Stimulated activated effector memory CD8-positive, alpha-beta T cell treated with anti-CD3 and anti-CD28 coated beads, Interleukin-12 subunit alpha, Interleukin-12 subunit beta, amount 100 ng/mL, for 72 hours (primary cell): ENCODE data around the gene FCHSD2.

Experiments used
- ATAC-seq: fragments of 150-1000 bp; cut with Tn5 transposase; 2 replicates; pipeline ENCODE4 v1.10.0; 2021
- DNase-seq, 2 donors: peaks; one replicate each; pipeline ENCODE4 v3.0.0; 2021 to 2022; ENCODE audit warnings: low spot score in 2 of 2
- H3K27ac Mint-ChIP-seq: one replicate; pipeline ENCODE4 v1.8.0; 2022; ENCODE audit warnings: mild to moderate bottlenecking, mixed read lengths
- H3K36me3 Mint-ChIP-seq: one replicate; pipeline ENCODE4 v1.8.0; 2022; ENCODE audit warnings: mild to moderate bottlenecking, mixed read lengths
- H3K4me1 Mint-ChIP-seq: one replicate; pipeline ENCODE4 v1.8.0; 2022; ENCODE audit warnings: mixed read lengths
- H3K4me3 Mint-ChIP-seq: one replicate; pipeline ENCODE4 v1.8.0; 2022; ENCODE audit warnings: mild to moderate bottlenecking, mixed read lengths
- H3K9me3 Mint-ChIP-seq: one replicate; pipeline ENCODE4 v1.8.0; 2022; ENCODE audit warnings: mixed read lengths

Gene FCHSD2

GRCh38 chr11:72954860-72955259 lies 187.3 kb downstream of the FCHSD2 start:
- H3K36me3 Mint-ChIP-seq, result peaks cover 6% of the 10 kb centered on the region
- DNase-seq (no peak), ATAC-seq (no peak)
- H3K9me3 Mint-ChIP-seq, result no peaks in the 10 kb centered on the region
- H3K4me1 Mint-ChIP-seq, result peaks cover 13% of the 10 kb centered on the region
- H3K27ac Mint-ChIP-seq, result peak overlapping the region; percentile 9
- H3K4me3 Mint-ChIP-seq, result no peak overlapping the region

DNA sequence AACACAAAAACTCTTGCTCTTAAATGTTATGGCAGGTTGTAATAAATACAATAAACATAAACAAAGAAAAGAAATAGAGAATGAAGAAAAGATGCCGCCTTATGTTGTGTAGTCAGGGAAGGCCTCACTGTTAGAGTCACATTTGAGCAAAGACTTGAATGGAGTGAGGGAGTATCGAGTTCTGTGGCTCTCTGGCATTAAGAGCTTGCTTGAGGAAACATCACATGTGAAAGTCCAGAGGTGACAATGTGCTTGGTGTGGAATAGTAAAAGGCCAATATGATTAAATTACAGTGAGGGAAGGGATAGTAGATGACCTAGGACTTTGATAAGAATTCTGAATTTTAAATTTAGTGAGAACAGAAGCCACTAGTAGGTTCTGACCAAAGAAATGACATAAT lies 188.5 kb downstream of the FCHSD2 start:
- no peak overlapping the region for H3K27ac Mint-ChIP-seq

DNA sequence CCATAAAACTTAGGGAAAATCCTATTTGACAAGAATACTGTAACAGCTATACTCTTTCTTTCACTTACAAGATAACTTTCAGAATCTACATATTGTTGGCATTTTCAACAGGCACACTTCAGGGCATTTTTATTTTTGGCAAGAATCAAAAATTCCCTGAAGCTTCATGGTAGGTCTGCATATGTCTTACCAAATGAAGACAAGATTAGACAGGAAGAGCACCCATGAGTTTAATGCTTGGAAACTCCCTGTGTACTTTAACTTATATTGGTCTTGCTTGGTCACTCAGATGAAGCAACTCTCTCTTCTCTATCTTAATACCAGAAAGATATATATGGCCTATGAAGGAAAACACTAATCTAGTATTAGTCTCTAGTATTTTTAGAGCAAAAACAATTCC lies 190.2 kb downstream of the FCHSD2 start:
- Mint-ChIP-seq H3K4me3 (no peak overlapping the region), H3K4me1 (peaks cover 22% of the 10 kb centered on the region), H3K36me3 (peaks cover 6% of the 10 kb centered on the region), H3K9me3 (no peaks in the 10 kb centered on the region), H3K27ac (peak overlapping the region; percentile 61)
- DNase-seq (no peak), ATAC-seq (no peak)

More for the DNA sequence above, 188.5 kb downstream of the FCHSD2 start:
- Mint-ChIP-seq H3K9me3 (no peaks in the 10 kb centered on the region), H3K36me3 (peaks cover 6% of the 10 kb centered on the region), H3K4me1 (peaks cover 22% of the 10 kb centered on the region), H3K4me3 (no peak overlapping the region)
- ATAC-seq (no peak), DNase-seq (no peak)

- peaks cover 22% of the 10 kb centered on the region for H3K4me1 Mint-ChIP-seq
- H3K4me3 Mint-ChIP-seq, result no peak overlapping the region
- no peak for DNase-seq
- no peak for ATAC-seq
- H3K27ac Mint-ChIP-seq, result no peak overlapping the region
- H3K9me3 Mint-ChIP-seq, result no peaks in the 10 kb centered on the region
- peaks cover 6% of the 10 kb centered on the region for H3K36me3 Mint-ChIP-seq
Observed at GRCh38 chr11:72951193-72951592, 190.9 kb downstream of the FCHSD2 start.

DNA sequence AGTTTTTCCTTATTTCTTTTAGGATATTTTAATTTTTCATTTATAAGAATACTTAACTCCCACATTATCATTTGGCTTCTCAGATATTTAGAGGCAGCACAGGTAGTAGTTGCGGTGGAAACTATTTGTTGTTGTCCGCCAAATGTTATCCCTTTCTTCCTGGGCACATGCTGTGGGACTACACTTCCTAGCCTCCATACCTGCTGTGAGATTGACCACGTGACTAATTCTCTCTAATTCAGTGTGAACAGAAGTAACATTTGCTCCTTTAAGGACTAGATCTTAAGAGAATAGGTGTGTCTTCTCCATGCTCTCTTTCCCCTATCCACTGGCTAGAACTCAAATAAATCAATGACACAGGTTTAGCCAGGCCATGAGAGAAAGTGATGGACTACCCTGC lies 191.4 kb downstream of the FCHSD2 start:
- no peak overlapping the region for H3K4me3 Mint-ChIP-seq
- ATAC-seq (no peak), DNase-seq (no peak)
- H3K36me3 Mint-ChIP-seq, result peaks cover 6% of the 10 kb centered on the region
- no peaks in the 10 kb centered on the region for H3K9me3 Mint-ChIP-seq
- H3K27ac Mint-ChIP-seq, result no peak overlapping the region
- peaks cover 22% of the 10 kb centered on the region for H3K4me1 Mint-ChIP-seq

DNA sequence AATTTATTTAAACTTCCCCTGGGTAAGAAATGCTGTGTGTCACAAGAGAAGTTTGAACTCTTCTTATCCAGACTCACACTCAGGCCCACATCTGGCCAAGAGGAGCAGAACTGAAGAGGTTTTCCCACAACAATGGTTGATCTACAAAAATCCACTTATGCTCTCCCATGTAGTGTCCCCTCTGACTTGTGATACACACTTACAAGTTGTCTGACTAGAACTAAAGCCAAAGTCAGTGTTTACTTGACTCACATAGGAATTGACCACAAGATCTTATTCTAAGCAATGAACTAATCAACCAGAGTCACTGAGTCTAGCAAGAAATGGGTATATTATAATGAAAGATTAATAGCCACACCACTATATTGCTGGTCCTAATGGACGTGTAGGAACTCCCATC lies 194.9 kb downstream of the FCHSD2 start:
- no peak for DNase-seq
- peaks cover 9% of the 10 kb centered on the region for H3K4me1 Mint-ChIP-seq
- H3K27ac Mint-ChIP-seq, result no peak overlapping the region
- no peaks in the 10 kb centered on the region for H3K9me3 Mint-ChIP-seq
- ATAC-seq, result no peak
- no peak overlapping the region for H3K4me3 Mint-ChIP-seq
- H3K36me3 Mint-ChIP-seq, result peaks cover 6% of the 10 kb centered on the region

GRCh38 chr11:72943664-72944063 lies 198.5 kb downstream of the FCHSD2 start:
- Mint-ChIP-seq H3K36me3 (no peaks in the 10 kb centered on the region), H3K4me1 (no peaks in the 10 kb centered on the region), H3K4me3 (no peak overlapping the region), H3K9me3 (no peaks in the 10 kb centered on the region), H3K27ac (no peak overlapping the region)
- ATAC-seq, result no peak
- no peak for DNase-seq

GRCh38 chr11:72940417-72940816 lies 201.7 kb downstream of the FCHSD2 start:
- Mint-ChIP-seq H3K4me1 (no peaks in the 10 kb centered on the region), H3K9me3 (no peaks in the 10 kb centered on the region), H3K27ac (no peak overlapping the region), H3K4me3 (no peak overlapping the region), H3K36me3 (peaks cover 5% of the 10 kb centered on the region)
- DNase-seq, result no peak
- no peak for ATAC-seq

DNA sequence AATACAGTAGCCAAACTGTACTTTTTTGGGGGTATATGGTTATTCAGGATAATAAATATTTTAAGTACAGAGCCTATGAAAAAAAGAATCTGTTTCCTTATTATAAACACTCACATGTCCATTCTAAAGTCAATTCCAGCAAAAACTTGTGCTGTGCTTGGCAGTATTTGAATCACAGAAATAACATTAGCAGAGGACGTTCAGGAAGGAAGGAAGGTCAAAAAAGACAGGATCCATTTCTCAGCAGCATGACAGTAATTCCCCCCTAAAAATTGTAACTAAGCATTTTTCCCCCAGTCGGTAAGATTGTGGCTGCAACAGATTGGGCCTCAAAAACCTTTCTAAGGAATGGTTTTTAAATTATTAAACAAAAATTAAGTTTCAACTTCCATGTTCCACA lies 203.1 kb downstream of the FCHSD2 start:
- Mint-ChIP-seq H3K4me1 (no peaks in the 10 kb centered on the region), H3K27ac (no peak overlapping the region), H3K36me3 (peaks cover 5% of the 10 kb centered on the region), H3K4me3 (no peak overlapping the region), H3K9me3 (no peaks in the 10 kb centered on the region)
- DNase-seq, result no peak
- no peak for ATAC-seq

GRCh38 chr11:72937439-72937838 lies 204.7 kb downstream of the FCHSD2 start:
- DNase-seq (no peak), ATAC-seq (no peak)
- no peaks in the 10 kb centered on the region for H3K9me3 Mint-ChIP-seq
- H3K36me3 Mint-ChIP-seq, result peaks cover 5% of the 10 kb centered on the region
- H3K27ac Mint-ChIP-seq, result no peak overlapping the region
- H3K4me1 Mint-ChIP-seq, result no peaks in the 10 kb centered on the region
- H3K4me3 Mint-ChIP-seq, result no peak overlapping the region

GRCh38 chr11:72935700-72936099 lies 206.4 kb downstream of the FCHSD2 start:
- Mint-ChIP-seq H3K4me3 (no peak overlapping the region), H3K27ac (no peak overlapping the region), H3K36me3 (peaks cover 5% of the 10 kb centered on the region), H3K4me1 (no peaks in the 10 kb centered on the region), H3K9me3 (no peaks in the 10 kb centered on the region)
- DNase-seq (no peak), ATAC-seq (no peak)

DNA sequence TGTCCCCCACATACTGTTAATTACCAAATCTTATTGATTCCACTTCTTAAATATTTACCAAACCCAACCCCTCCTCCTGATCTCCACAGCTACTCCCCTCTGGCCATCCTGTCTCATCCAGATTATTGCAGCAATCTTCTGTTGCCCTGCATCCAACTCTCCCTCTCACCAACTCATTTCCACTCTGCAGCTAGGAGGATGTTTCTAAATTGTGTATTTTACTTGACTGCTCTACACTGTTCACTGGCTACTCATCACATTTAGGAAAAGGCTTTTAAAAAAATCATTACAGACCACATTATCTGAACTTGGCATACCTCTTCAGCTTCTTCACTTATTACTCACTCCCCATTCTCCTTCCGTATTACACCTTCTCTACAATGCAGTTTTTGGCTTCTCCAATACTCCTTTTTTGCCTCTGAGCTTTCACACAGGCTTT lies 210.0 kb downstream of the FCHSD2 start:
- H3K4me3 Mint-ChIP-seq, result no peak overlapping the region
- no peaks in the 10 kb centered on the region for H3K4me1 Mint-ChIP-seq
- no peak overlapping the region for H3K27ac Mint-ChIP-seq
- no peaks in the 10 kb centered on the region for H3K9me3 Mint-ChIP-seq
- no peaks in the 10 kb centered on the region for H3K36me3 Mint-ChIP-seq
- DNase-seq (no peak), ATAC-seq (no peak)

DNA sequence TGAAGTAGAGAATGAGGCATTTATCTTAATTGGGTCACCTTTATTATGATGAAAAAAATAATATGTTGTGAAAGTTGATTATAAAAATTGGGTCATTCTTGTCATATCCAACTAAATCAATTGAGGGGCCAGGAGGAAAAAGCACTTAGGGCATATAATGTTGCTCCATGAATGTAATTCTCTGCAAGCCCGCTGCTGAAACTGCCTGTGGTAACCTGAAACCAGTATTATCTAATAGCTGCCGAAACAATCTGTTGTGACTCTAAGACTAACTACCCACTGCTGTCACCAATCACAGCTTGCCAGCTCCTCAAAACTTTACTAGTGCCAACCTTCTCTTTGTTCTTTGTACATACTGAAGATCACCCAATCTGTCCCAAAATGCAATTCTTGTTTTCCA lies 212.1 kb downstream of the FCHSD2 start:
- H3K27ac Mint-ChIP-seq, result no peak overlapping the region
- H3K4me1 Mint-ChIP-seq, result no peaks in the 10 kb centered on the region
- H3K36me3 Mint-ChIP-seq, result no peaks in the 10 kb centered on the region
- H3K4me3 Mint-ChIP-seq, result no peak overlapping the region
- no peaks in the 10 kb centered on the region for H3K9me3 Mint-ChIP-seq
- ATAC-seq (no peak), DNase-seq (no peak)

DNA sequence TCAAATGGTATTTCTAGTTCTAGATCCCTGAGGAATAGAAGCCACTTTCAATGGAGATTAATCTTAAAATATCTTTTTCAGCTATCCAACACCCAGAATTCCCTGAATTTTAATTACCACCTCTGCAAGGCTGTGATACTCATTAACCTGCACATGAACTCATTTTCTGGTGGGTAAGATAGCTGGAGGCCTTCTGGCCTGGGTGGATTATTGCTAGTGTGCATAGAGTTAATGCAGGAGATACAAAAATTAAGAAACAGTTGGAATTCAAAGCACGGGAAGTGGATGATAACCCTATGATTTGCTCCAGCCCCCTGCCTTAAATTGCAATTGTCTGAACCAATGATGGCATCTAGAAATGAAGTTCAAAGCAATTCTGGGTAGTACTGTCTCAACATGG lies 212.9 kb downstream of the FCHSD2 start:
- Mint-ChIP-seq H3K27ac (no peak overlapping the region), H3K4me1 (no peaks in the 10 kb centered on the region), H3K9me3 (no peaks in the 10 kb centered on the region), H3K36me3 (no peaks in the 10 kb centered on the region), H3K4me3 (no peak overlapping the region)
- DNase-seq (no peak), ATAC-seq (no peak)

DNA sequence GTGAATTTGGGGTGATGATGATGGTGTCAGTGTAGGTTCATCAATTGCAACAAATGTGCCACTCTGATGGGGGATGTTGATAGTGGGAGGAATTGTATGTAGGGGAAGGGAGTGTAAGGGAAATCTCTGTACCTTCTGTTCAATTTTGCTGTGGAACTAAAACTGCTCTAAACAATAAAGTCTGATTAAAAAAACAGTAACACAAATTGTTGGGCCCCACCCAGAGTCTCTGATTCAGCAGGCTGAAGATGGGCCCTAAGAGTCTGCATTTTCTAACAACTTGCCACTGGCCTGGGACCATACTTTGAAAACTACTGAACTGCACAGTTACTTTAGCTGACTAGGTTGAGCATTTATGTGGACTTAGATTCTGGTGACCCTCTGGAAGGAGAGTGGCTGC lies 214.7 kb downstream of the FCHSD2 start:
- no peak for DNase-seq
- no peaks in the 10 kb centered on the region for H3K4me1 Mint-ChIP-seq
- no peaks in the 10 kb centered on the region for H3K36me3 Mint-ChIP-seq
- H3K4me3 Mint-ChIP-seq, result no peak overlapping the region
- H3K9me3 Mint-ChIP-seq, result no peaks in the 10 kb centered on the region
- no peak overlapping the region for H3K27ac Mint-ChIP-seq
- no peak for ATAC-seq

DNA sequence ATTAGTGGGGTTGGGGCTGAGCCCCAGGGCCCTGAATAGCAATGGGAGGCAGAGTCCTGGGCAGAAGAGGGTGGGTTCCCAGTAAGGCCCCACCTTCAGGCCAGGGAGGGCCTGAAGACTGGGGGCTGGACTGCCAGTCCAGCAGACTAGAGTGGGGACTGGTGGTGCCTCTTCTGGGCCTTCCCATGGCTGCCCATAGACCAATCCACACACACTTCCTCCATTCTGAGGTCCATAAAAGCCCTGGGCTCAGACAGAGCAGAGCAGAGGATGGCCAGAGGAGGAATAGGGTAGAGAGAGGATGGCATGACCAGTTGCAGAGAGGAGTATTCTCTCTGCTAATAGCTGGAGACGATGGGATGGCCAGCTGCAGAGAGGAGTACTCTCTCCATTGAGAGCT lies 216.0 kb downstream of the FCHSD2 start:
- DNase-seq (no peak), ATAC-seq (no peak)
- Mint-ChIP-seq H3K27ac (no peak overlapping the region), H3K36me3 (peaks cover 6% of the 10 kb centered on the region), H3K9me3 (no peaks in the 10 kb centered on the region), H3K4me1 (no peaks in the 10 kb centered on the region), H3K4me3 (no peak overlapping the region)

GRCh38 chr11:72925656-72926055 lies 216.5 kb downstream of the FCHSD2 start:
- ATAC-seq (no peak), DNase-seq (no peak)
- no peak overlapping the region for H3K4me3 Mint-ChIP-seq
- no peaks in the 10 kb centered on the region for H3K4me1 Mint-ChIP-seq
- no peak overlapping the region for H3K27ac Mint-ChIP-seq
- peaks cover 9% of the 10 kb centered on the region for H3K36me3 Mint-ChIP-seq
- H3K9me3 Mint-ChIP-seq, result no peaks in the 10 kb centered on the region
